ENCODE results near the gene ATP6V0A4. TPM values are rescaled to one million over a fixed set of nuclear protein-coding genes. Genes with fewer than 3 reads are reported as not detected.

The ATP6V0A4 gene
- total RNA-seq, 1 donor from 2014 or later: 0.25 TPM

DNA sequence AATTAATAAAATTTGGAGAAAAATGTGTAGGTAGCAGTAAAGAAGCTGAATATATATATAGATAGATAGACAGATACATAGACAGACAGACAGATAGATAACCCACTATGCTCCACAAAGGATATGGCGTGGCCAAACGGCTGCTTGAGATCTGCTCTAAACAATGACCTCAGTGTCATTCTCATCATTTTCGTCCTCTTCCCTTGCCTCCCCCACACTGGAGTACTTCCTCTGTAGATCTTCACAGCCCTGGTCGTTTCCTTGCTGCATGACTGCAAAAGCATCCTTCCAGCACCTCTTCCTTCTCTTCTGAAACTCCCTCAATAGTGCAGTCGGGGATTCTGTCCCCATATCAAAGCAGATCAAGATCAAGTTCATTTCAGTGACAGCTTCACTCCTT lies 35.6 kb upstream of the ATP6V0A4 start:
- H3K4me3 ChIP-seq (ENCODE audit: insufficient read depth, low read depth, low read length): no peak overlapping the region
- no peak for DNase-seq (ENCODE audit: low read depth)
- H3K9me3 Mint-ChIP-seq (ENCODE audit: unreplicated experiment): no peaks in the 10 kb centered on the region
- H3K79me2 ChIP-seq (ENCODE audit: insufficient read depth, low read length): no peaks in the 10 kb centered on the region
- no peaks in the 10 kb centered on the region for H3K4me1 ChIP-seq (ENCODE audit: insufficient read depth, low read length)
- no peak overlapping the region for H2AFZ ChIP-seq (ENCODE audit: low read depth, low read length)
- H3K4me3 Mint-ChIP-seq (ENCODE audit: unreplicated experiment): no peak overlapping the region
- H3K36me3 ChIP-seq (ENCODE audit: insufficient read depth, low read length): no peaks in the 10 kb centered on the region
- no peak overlapping the region for H3K9ac ChIP-seq (ENCODE audit: low read length)
- H3K9me3 ChIP-seq (ENCODE audit: insufficient read depth, low read depth, low read length): no peaks in the 10 kb centered on the region
- no peak for FAIRE-seq
- H3K27ac ChIP-seq (ENCODE audit: low read depth, low read length): no peak overlapping the region
- peaks cover 3% of the 10 kb centered on the region for H3K4me1 Mint-ChIP-seq (ENCODE audit: low read depth, unreplicated experiment)
- H4K20me1 ChIP-seq (ENCODE audit: insufficient read depth, low read length): no peaks in the 10 kb centered on the region
- no peaks in the 10 kb centered on the region for H3K27me3 Mint-ChIP-seq (ENCODE audit: low read depth, unreplicated experiment)
- no peak overlapping the region for H3K4me2 ChIP-seq (ENCODE audit: low read length)
- H3K27ac Mint-ChIP-seq (ENCODE audit: unreplicated experiment): no peak overlapping the region
- H3K36me3 Mint-ChIP-seq (ENCODE audit: low read depth, unreplicated experiment): peaks cover 19% of the 10 kb centered on the region
- TF ChIP-seq, protein P1, sequence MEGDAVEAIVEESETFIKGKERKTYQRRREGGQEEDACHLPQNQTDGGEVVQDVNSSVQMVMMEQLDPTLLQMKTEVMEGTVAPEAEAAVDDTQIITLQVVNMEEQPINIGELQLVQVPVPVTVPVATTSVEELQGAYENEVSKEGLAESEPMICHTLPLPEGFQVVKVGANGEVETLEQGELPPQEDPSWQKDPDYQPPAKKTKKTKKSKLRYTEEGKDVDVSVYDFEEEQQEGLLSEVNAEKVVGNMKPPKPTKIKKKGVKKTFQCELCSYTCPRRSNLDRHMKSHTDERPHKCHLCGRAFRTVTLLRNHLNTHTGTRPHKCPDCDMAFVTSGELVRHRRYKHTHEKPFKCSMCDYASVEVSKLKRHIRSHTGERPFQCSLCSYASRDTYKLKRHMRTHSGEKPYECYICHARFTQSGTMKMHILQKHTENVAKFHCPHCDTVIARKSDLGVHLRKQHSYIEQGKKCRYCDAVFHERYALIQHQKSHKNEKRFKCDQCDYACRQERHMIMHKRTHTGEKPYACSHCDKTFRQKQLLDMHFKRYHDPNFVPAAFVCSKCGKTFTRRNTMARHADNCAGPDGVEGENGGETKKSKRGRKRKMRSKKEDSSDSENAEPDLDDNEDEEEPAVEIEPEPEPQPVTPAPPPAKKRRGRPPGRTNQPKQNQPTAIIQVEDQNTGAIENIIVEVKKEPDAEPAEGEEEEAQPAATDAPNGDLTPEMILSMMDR (IDR thresholded peaks at IDR 0.05; ENCODE audit: insufficient read depth, low read depth, low read length): no peak
- TF ChIP-seq EZH2 (IDR thresholded peaks at IDR 0.05; ENCODE audit: insufficient read depth, low read length): no peak
- H3K27me3 ChIP-seq (ENCODE audit: insufficient read depth, low read length): no peaks in the 10 kb centered on the region

DNA sequence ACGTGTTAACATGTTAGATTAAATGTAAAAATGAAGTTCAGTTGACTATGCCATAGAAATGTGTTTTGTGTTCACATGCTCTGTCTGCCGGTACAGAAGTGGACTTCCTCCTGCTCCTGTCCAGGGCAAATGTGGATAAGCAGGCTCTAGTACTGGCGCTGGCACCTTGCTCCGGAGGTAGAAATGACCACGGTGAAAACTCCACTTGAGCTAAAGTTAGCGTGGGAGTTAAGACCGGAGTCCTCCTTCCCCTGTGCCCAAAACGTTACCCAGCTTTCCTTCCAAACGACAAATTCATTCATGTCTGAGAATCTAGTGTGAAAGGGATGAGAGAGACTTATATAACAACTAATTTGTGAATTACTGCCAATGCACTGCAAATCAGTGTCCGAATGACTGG lies 35.0 kb upstream of the ATP6V0A4 start:
- Mint-ChIP-seq H3K27me3 (ENCODE audit: low read depth, unreplicated experiment) (no peaks in the 10 kb centered on the region), H3K27ac (ENCODE audit: unreplicated experiment) (no peak overlapping the region), H3K9me3 (ENCODE audit: unreplicated experiment) (no peaks in the 10 kb centered on the region), H3K36me3 (ENCODE audit: low read depth, unreplicated experiment) (peaks cover 19% of the 10 kb centered on the region), H3K4me1 (ENCODE audit: low read depth, unreplicated experiment) (peaks cover 3% of the 10 kb centered on the region), H3K4me3 (ENCODE audit: unreplicated experiment) (no peak overlapping the region)
- Histone ChIP-seq H3K9ac (ENCODE audit: low read length) (no peak overlapping the region), H2AFZ (ENCODE audit: low read depth, low read length) (no peak overlapping the region), H3K4me2 (ENCODE audit: low read length) (no peak overlapping the region), H3K4me3 (ENCODE audit: insufficient read depth, low read depth, low read length) (no peak overlapping the region), H3K27ac (ENCODE audit: low read depth, low read length) (no peak overlapping the region), H3K27me3 (ENCODE audit: insufficient read depth, low read length) (no peaks in the 10 kb centered on the region), H3K9me3 (ENCODE audit: insufficient read depth, low read depth, low read length) (no peaks in the 10 kb centered on the region), H3K4me1 (ENCODE audit: insufficient read depth, low read length) (no peaks in the 10 kb centered on the region), H3K36me3 (ENCODE audit: insufficient read depth, low read length) (no peaks in the 10 kb centered on the region), H4K20me1 (ENCODE audit: insufficient read depth, low read length) (no peaks in the 10 kb centered on the region), H3K79me2 (ENCODE audit: insufficient read depth, low read length) (no peaks in the 10 kb centered on the region)
- TF ChIP-seq EZH2 (IDR thresholded peaks at IDR 0.05; ENCODE audit: insufficient read depth, low read length): no peak
- TF ChIP-seq, protein P1 (IDR thresholded peaks at IDR 0.05; ENCODE audit: insufficient read depth, low read depth, low read length): no peak
- DNase-seq (ENCODE audit: low read depth) (no peak), FAIRE-seq (no peak)

DNA sequence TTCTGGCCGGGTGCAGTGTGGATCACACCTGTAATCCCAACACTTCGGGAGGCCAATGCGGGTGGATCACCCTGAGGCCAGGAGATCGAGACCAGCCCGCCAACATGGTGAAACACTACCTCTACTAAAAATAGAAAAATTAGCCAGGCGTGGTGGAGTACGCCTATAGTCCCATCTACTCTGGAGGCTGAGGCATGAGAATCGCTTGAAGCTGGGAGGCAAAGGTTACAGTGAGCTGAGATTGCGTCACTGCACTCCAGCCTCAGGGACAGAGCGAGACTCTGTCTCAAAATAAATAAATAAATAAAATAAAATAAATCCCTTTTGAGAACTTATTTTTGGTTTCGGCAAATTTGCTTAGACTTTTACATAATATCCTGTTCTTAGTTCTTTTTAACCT lies 31.3 kb upstream of the ATP6V0A4 start:
- no peak overlapping the region for H3K27ac ChIP-seq (ENCODE audit: low read depth, low read length)
- H3K4me2 ChIP-seq (ENCODE audit: low read length): no peak overlapping the region
- no peak overlapping the region for H3K4me3 ChIP-seq (ENCODE audit: insufficient read depth, low read depth, low read length)
- no peak overlapping the region for H3K27ac Mint-ChIP-seq (ENCODE audit: unreplicated experiment)
- H3K9me3 Mint-ChIP-seq (ENCODE audit: unreplicated experiment): peaks cover 4% of the 10 kb centered on the region
- H3K4me1 Mint-ChIP-seq (ENCODE audit: low read depth, unreplicated experiment): peaks cover 3% of the 10 kb centered on the region
- H3K9me3 ChIP-seq (ENCODE audit: insufficient read depth, low read depth, low read length): no peaks in the 10 kb centered on the region
- H3K27me3 Mint-ChIP-seq (ENCODE audit: low read depth, unreplicated experiment): no peaks in the 10 kb centered on the region
- H3K9ac ChIP-seq (ENCODE audit: low read length): no peak overlapping the region
- no peak for FAIRE-seq
- H4K20me1 ChIP-seq (ENCODE audit: insufficient read depth, low read length): no peaks in the 10 kb centered on the region
- H3K27me3 ChIP-seq (ENCODE audit: insufficient read depth, low read length): no peaks in the 10 kb centered on the region
- peaks cover 5% of the 10 kb centered on the region for H3K36me3 Mint-ChIP-seq (ENCODE audit: low read depth, unreplicated experiment)
- H3K79me2 ChIP-seq (ENCODE audit: insufficient read depth, low read length): no peaks in the 10 kb centered on the region
- no peaks in the 10 kb centered on the region for H3K36me3 ChIP-seq (ENCODE audit: insufficient read depth, low read length)
- DNase-seq (ENCODE audit: low read depth): no peak
- H3K4me3 Mint-ChIP-seq (ENCODE audit: unreplicated experiment): no peak overlapping the region
- TF ChIP-seq, protein P1 (IDR thresholded peaks at IDR 0.05; ENCODE audit: insufficient read depth, low read depth, low read length): no peak
- no peak for TF ChIP-seq EZH2 (IDR thresholded peaks at IDR 0.05; ENCODE audit: insufficient read depth, low read length)
- H2AFZ ChIP-seq (ENCODE audit: low read depth, low read length): no peak overlapping the region
- H3K4me1 ChIP-seq (ENCODE audit: insufficient read depth, low read length): no peaks in the 10 kb centered on the region

All from astrocyte (in vitro differentiated cells and primary cell).